Measurements from ENCODE around the gene RANBP3. TPM values are rescaled to one million over a fixed set of nuclear protein-coding genes. Genes with fewer than 3 reads are reported as not detected.
"Not testable (repeated sequence)": the region's sequence is repeated elsewhere in the genome, so short reads cannot be mapped to it uniquely, and the experiment has no call there.

Gene RANBP3
- total RNA-seq, 2 donors from 2014 or later = 48.3 to 55.4 TPM

DNA sequence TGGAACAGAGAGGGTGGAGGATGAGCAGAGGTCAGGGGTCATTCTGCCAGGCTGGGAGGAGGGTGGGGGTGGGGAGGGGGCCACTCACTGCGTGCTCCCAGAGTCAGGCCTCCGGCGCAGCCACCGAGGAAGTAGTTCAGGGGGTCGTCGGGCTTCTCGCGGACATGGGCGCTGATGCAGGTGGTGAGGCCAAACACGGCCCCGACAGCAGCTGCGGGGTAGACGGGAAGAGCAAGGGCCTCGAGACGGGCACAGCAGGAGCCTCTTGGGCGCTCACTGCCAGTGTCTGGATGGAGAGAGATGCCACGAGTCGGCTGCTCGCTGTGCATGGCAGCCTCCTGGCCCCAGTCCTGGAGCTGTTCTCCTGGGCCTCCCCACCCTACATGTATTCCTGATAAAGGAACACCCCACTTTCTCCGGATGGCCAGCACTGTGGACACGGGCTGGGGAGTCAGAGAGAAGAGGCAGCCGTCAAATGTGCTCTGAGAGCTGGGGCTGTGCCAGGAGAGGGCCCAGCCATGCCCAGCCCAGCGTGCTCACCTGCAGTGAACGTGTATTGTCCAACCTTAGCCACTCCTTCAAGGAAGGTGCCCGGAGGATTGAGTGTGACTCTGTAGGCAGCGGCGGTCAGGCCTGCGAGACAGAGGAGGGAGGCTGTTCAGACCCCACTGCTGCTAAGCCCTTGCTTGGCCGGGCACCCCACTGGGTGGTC, 81.4 kb downstream of the RANBP3 start:
- no peak for DNase-seq (ENCODE audit: low spot score)
- intact Hi-C loops (cut with DNase I) = no loop called here

DNA sequence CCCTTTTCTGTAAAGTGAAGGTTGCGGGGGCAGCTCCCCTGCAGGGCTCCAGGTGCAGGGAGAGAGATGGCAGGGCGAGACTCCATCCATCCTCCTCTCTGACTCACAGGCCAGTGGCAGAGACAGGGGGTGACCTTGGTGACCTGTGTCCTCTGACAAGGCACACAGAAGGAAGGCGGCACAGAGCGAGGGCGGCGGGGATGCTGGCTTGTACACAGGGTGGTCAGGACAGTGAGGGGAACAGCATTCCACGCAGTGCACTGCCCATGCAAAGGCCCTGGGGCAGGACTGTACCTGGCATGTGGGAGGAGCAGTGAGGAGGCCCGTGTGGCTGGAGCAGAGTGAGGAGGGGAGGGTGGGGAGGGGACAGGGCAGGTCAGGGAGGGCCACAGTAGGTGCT, 82.0 kb downstream of the RANBP3 start:
- intact Hi-C loops (cut with DNase I) = no loop called here
- no peak for DNase-seq (ENCODE audit: low spot score)

DNA sequence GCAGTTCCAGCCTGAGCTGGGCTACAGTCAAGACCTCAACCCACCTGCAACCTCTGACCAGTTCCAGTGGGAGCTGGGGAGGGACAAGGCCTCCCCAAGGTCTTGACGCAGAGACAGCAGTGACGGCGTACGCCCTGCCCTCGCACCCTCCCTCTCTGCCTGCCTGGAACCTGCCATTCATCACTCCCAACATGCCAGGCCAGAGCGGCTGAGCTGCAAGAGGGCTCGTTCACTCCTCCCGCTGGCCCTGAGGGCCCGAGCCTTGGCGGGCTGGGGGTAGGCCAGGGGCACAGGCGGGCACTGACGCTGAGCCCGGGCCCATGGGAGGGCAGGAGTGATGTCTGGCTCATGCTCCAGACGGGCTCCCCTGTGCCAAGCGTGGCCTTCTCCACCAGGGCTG, 82.5 kb downstream of the RANBP3 start:
- no peak for DNase-seq (ENCODE audit: low spot score)
- intact Hi-C loops (cut with DNase I) = no loop called here

DNA sequence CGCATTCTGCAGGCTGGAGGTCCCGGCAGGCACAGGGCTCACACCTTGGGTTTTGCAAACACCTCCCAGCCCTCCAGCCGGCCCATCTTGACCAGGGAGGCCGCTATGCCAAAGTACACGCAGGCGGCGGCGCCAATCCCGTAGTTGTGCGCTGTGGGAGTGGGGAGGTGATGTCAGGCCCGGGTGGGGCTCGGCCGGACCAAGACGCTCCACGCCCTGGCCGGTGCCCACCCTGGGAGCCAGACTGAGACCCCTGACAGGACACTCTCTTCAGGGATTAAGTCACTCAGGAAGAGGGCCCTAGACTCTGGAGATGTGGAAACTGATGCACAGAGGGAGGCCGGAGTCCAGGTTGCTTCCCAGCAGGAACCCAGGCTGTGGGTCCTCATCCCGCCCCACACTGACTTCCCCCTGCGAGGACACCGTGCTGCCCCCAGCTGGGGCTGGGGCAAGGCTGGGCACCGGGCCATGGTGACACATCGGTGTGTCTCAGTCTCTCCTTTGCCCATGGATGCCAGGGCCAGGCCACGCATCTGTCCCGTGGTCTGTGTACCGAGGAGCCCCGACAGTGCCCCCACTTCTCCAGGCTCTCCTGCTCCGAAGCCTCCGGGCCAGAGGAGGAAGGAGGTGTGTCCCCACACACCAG, 83.1 kb downstream of the RANBP3 start:
- intact Hi-C loops (cut with DNase I) = loop anchor here in 1 of 2 donors (5.0 kb wide), 1 partner anchor 88 kb away; the partner anchor contains the start of gene NRTN
- DNase-seq (ENCODE audit: low spot score) = no peak

GRCh38 chr19:5893907-5894703, 83.8 kb downstream of the RANBP3 start:
- no peak for DNase-seq (ENCODE audit: low spot score)
- intact Hi-C loops (cut with DNase I) = loop anchor here (2.0 to 5.0 kb wide), 2 partner anchors 87 to 89 kb away; partner anchors contain the start of gene NRTN (in 2 of the 2)

GRCh38 chr19:5893296-5893903, 84.5 kb downstream of the RANBP3 start:
- no peak for DNase-seq (ENCODE audit: low spot score)
- intact Hi-C loops (cut with DNase I) = loop anchor here (2.0 to 5.0 kb wide), 2 partner anchors 86 to 89 kb away; partner anchors contain the start of gene NRTN (in 2 of the 2)

GRCh38 chr19:5892772-5893275, 85.1 kb downstream of the RANBP3 start:
- intact Hi-C loops (cut with DNase I) = loop anchor here (2.0 to 5.0 kb wide), 2 partner anchors 86 to 88 kb away; partner anchors contain the start of gene NRTN (in 2 of the 2)
- DNase-seq (ENCODE audit: low spot score) = no peak

DNA sequence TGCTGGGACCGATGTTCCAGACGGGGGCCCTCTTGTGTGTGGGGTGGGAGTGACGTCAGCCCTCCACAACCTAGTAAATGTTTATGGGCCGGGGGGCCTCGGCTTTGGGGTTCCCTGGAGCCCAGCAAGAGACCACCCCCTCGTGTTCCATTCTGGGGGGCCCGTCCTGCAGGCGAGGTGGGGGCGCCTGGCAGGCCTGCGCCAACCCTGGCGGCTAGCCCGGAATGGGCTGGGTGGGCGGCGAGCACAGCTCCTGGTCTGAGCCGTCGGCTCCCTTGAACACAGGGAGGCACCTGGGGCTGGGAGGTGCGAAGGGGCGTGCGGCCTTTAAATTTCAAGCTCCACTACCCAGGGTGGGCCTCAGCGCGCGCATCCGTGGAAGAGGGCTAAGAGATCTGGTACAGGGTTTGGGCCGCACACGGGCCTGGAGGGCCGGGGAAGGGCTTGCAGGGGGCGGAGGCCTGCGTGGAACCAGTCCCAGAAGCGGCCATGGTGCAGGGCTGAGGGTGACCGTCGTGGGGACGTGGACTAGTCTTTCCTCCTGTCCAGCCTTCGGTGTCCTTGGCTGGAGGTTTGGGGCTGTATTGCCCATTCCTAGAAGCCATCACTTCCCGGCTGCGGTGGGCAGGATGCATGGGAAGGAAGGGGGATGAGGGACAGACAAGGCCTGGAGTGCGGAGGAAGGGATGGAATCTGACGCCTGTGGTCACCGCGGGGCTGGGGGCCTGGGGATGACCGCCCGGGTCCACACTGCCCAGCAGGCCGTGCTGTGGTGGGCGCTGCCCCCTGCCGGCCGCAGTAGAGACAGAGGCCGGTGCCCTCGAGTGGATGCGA, 85.8 kb downstream of the RANBP3 start:
- DNase-seq (ENCODE audit: low spot score) = no peak
- intact Hi-C loops (cut with DNase I) = loop anchor here (2.0 to 5.0 kb wide), 2 partner anchors 85 to 87 kb away; partner anchors contain the start of gene NRTN (in 2 of the 2)

GRCh38 chr19:5891572-5891937, 86.4 kb downstream of the RANBP3 start:
- intact Hi-C loops (cut with DNase I) = loop anchor here in 1 of 2 donors (5.0 kb wide), 1 partner anchor 84 kb away; the partner anchor contains the start of gene NRTN
- no peak for DNase-seq (ENCODE audit: low spot score)

- intact Hi-C loops (cut with DNase I) = loop anchor here in 1 of 2 donors (5.0 kb wide), 1 partner anchor 83 kb away; the partner anchor contains the start of gene NRTN
- DNase-seq (ENCODE audit: low spot score) = no peak
Measured at GRCh38 chr19:5890099-5890498, 87.8 kb downstream of the RANBP3 start.

DNA sequence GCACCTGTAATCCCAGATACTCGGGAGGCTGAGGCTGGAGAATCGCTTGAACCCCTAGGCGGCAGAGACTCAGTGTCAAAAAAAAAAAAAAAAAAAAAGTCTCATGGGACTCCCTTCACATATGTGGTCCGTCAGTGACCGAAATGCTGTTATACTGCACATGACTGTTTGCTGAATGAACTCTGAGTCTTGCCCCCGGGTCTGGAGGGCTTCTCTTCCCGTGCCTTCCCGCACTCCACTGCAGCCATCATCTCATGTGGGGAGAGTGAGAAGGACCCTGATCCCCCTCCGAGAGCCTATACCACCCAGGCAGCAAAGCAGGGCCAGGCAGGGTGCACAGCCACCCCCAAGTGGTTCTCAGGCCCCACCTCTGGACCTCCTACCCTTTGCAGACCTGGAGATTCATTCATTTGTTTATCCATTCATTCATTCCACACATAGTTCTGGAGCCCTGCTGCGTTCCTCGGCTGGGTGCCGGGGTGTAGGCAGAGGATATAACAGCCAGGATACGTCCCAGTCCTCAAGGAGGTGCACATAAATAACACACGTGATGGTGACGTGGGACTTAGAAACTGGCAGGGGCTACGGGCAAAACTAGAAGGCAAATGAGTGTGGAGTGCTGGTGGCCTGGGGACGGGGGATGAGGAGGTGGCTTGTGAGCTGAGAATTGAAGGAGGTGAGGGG, 88.5 kb downstream of the RANBP3 start:
- intact Hi-C loops (cut with DNase I) = no loop called here
- no peak for DNase-seq (ENCODE audit: low spot score)

DNA sequence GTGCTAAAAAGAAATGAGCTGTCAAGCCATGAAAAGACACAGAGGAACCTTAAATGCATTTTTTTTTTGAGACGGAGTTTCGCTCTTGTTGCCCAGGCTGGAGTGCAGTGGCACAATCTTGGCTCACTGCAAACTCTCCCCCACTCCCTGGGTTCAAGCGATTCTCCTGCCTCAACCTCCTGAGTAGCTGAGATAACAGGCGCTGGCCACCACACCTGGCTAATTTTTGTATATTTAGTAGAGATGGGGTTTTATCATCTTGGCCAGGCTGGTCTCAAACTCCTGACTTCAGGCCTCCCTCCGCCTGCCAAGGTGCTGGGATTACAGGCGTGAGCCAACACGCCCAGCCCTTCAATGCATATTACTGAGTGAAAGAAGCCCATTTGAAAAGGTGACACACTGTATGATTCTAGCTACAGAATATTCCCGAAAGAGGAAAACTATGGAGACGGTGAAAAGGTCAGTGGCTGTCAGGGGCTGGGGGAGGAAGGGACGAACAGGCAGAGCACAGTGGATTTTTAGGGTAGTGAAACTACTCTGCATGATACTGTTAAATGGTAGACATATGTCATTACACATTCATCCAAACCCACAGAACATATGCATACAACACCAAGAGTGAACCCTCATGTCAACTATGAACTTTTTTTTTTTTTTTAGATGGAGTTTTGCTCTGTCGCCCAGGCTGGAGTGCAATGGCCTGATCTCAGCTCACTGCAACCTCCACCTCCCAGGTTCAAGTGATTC, 93.7 kb downstream of the RANBP3 start:
- DNase-seq (ENCODE audit: low spot score); intact Hi-C loops (cut with DNase I): not testable (repeated sequence)

DNA sequence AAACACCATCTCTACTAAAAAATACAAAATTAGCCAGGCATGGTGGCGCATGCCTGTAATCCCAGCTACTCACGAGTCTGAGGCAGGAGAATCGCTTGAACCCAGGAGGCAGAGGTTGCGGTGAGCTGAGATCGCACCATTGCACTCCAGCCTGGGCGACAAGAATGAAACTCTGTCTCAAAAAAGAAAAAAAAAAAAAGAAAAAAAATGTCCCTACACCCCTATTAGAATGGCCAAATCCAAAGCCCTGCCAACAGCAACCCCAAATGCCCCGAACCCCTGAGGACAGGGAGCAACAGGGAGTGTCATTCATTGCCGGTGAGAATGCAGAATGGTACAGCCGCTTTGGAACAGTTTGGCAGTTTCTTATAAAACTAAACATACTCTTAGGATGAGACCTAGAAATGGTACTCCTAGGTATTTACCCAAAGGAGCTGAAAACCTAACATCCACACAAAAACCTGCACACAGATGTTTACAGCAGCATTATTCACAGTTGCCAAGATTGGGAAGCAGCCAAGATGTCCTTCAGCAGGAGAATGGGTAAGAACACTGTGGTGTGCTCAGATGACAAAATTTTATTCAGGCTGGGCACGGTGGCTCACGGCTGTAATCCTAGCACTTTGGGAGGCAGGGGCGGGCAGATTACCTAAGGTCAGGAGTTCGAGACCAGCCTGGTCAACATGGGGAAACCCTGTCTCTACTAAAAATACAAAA, 94.6 kb downstream of the RANBP3 start:
- intact Hi-C loops (cut with DNase I); DNase-seq (ENCODE audit: low spot score): not testable (repeated sequence)

- DNase-seq (ENCODE audit: low spot score) = no peak
- intact Hi-C loops (cut with DNase I) = no loop called here
Measured at GRCh38 chr19:5882421-5882968, 95.4 kb downstream of the RANBP3 start.

DNA sequence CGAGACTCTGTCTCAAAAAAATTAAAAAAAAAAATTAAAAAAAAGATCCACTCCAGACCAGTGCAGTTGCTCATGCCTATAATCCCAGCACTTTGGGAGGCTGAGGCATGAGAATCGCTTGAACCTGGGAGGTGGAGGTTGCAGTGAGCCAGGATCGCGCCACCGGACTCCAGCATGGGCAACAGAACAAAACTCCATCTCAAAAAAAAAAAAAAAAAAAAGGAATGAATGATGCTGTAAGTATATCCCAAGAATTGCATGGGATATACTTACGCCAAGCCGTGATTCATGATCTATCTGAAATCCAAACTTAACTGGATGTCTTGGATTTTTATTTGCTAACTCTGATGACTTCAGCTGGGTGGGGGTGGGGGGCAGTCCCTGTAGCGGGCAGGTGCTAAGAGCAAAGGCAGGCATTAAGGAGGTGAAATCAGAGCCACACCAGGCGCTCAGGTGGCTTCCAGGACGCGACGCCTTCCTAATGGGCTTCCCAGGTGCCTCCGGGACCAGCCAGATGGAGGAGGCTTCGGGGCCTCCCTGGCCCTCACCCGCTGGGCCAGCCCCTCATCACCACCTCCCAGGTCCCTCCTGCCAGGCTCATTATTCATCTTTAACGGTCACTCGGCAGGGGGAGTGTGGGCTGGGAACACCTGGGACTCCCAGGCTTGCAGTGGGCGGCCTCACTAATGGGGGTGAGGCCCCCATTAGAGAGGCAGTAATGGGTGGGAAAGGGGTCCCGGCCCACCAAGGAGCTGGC, 96.2 kb downstream of the RANBP3 start:
- intact Hi-C loops (cut with DNase I) = no loop called here
- DNase-seq (ENCODE audit: low spot score) = no peak
